Chondrocyte (in vitro differentiated cells): ENCODE results near the gene EXOC3L2. TPM values are rescaled to one million over a fixed set of nuclear protein-coding genes. Genes with fewer than 3 reads are reported as not detected.

Experiments
- DNase-seq: peaks from one replicate; pipeline ENCODE4 v3.0.0; 2021; ENCODE audit warnings: mixed read lengths, low spot score
- H3K27ac Mint-ChIP-seq: one replicate; pipeline ENCODE4 v1.8.0; 2021; ENCODE audit warnings: mild to moderate bottlenecking, moderate library complexity, mixed read lengths; ENCODE audit not compliant: unreplicated experiment
- H3K27me3 Mint-ChIP-seq: 2 replicates; pipeline ENCODE4 v1.8.0; 2021; ENCODE audit warnings: low read depth, mixed read lengths
- H3K36me3 Mint-ChIP-seq: 2 replicates; pipeline ENCODE4 v1.8.0; 2021; ENCODE audit warnings: low read depth, mixed read lengths
- H3K4me1 Mint-ChIP-seq: 2 replicates; pipeline ENCODE4 v1.8.0; 2021; ENCODE audit warnings: low read depth, mild to moderate bottlenecking, mixed read lengths
- H3K4me3 Mint-ChIP-seq: one replicate; pipeline ENCODE4 v1.8.0; 2021; ENCODE audit warnings: mild to moderate bottlenecking, moderate library complexity, mixed read lengths; ENCODE audit not compliant: unreplicated experiment
- H3K9me3 Mint-ChIP-seq: 2 replicates; pipeline ENCODE4 v1.8.0; 2021; ENCODE audit warnings: low read depth, mixed read lengths
- CTCF ChIP-seq: fragments of 200-600 bp; sonication (generic); IDR thresholded peaks from 2 replicates; pipeline ENCODE4 v1.5.0; 2021; ENCODE audit warnings: antibody characterized with exemption, mild to moderate bottlenecking, moderate library complexity
- long read RNA-seq: library from polyadenylated mRNA; stranded (forward); transcript quantifications from one replicate; pipeline ENCODE4 v2.0.0, GENCODE V29; 2021
- total RNA-seq: library from RNA; stranded (reverse); gene quantifications from 3 replicates; pipeline ENCODE4 v1.2.1, GENCODE V29; 2021

Gene EXOC3L2
- total RNA-seq, result 0.37 to 1.3 TPM (median 0.51 TPM) in 3 replicates
- long read RNA-seq, partial matches to known transcripts, result 1 of 4 reads
- long read RNA-seq, other reads (novel, unspliced or antisense), result 1 of 4 reads

- H3K4me1 Mint-ChIP-seq, result peaks cover 16% of the 10 kb centered on the region
- H3K36me3 Mint-ChIP-seq, result no peaks in the 10 kb centered on the region
- H3K27ac Mint-ChIP-seq, result no peak within 1 kb of the TSS
- no peaks in the 10 kb centered on the region for H3K9me3 Mint-ChIP-seq
- H3K4me3 Mint-ChIP-seq, result no peak within 1 kb of the TSS
- no peaks in the 10 kb centered on the region for H3K27me3 Mint-ChIP-seq
- no peak for TF ChIP-seq CTCF
- DNase-seq, result no peak
Observed at GRCh38 chr19:45245334-45245787, at the start of gene EXOC3L2. Gene EXOC3L2, minus strand, starts transcription at chr19:45245407. Its CDS starts 6,362 bp downstream, at chr19:45239045.

GRCh38 chr19:45294291-45295029, 49.3 kb upstream of the EXOC3L2 start:
- no peak overlapping the region for H3K27ac Mint-ChIP-seq
- TF ChIP-seq CTCF, result no peak

GRCh38 chr19:45293682-45294081, 48.5 kb upstream of the EXOC3L2 start:
- H3K4me3 Mint-ChIP-seq, result no peak overlapping the region
- no peaks in the 10 kb centered on the region for H3K27me3 Mint-ChIP-seq
- peaks cover 4% of the 10 kb centered on the region for H3K9me3 Mint-ChIP-seq
- no peak for TF ChIP-seq CTCF
- H3K4me1 Mint-ChIP-seq, result no peaks in the 10 kb centered on the region
- H3K36me3 Mint-ChIP-seq, result peaks cover 43% of the 10 kb centered on the region
- no peak for DNase-seq
- no peak overlapping the region for H3K27ac Mint-ChIP-seq

More at GRCh38 chr19:45294291-45295029, 49.3 kb upstream of the EXOC3L2 start:
- Mint-ChIP-seq H3K4me1 (no peaks in the 10 kb centered on the region), H3K4me3 (no peak overlapping the region), H3K9me3 (peaks cover 4% of the 10 kb centered on the region), H3K27me3 (no peaks in the 10 kb centered on the region), H3K36me3 (peaks cover 45% of the 10 kb centered on the region)
- DNase-seq, result no peak

GRCh38 chr19:45291834-45292233, 46.6 kb upstream of the EXOC3L2 start:
- Mint-ChIP-seq H3K36me3 (peaks cover 36% of the 10 kb centered on the region), H3K9me3 (peaks cover 4% of the 10 kb centered on the region), H3K4me1 (no peaks in the 10 kb centered on the region), H3K4me3 (no peak overlapping the region), H3K27ac (peak overlapping the region; percentile 22), H3K27me3 (no peaks in the 10 kb centered on the region)
- no peak for TF ChIP-seq CTCF
- no peak for DNase-seq

- no peak for DNase-seq
- no peak for TF ChIP-seq CTCF
- Mint-ChIP-seq H3K27me3 (no peaks in the 10 kb centered on the region), H3K4me1 (no peaks in the 10 kb centered on the region), H3K4me3 (no peak overlapping the region), H3K36me3 (peaks cover 36% of the 10 kb centered on the region), H3K27ac (no peak overlapping the region), H3K9me3 (peaks cover 2% of the 10 kb centered on the region)
Observed at GRCh38 chr19:45290381-45290931, 45.2 kb upstream of the EXOC3L2 start.
